OCI-LY1 (cell line): ENCODE measurements around the gene NTPCR.

Source experiments
- H2AFZ ChIP-seq: fragments of 200-600 bp; sonication (generic), shearing (Covaris generic); 2 replicates; pipeline ENCODE4 v1.6.0; 2014; ENCODE audit warnings: antibody characterized with exemption, mild to moderate bottlenecking, low read length
- H3F3A ChIP-seq: fragments of 200-600 bp; sonication (generic), shearing (Covaris generic); 2 replicates; pipeline ENCODE4 v1.6.0; 2014; ENCODE audit warnings: mild to moderate bottlenecking, antibody characterized with exemption, low read length, moderate library complexity; ENCODE audit not compliant: insufficient read depth
- H3K27ac ChIP-seq: fragments of 200-600 bp; sonication (generic); 2 replicates; pipeline ENCODE4 v1.5.1; 2014; ENCODE audit warnings: low read length, mixed run types, mild to moderate bottlenecking, low read depth; ENCODE audit not compliant: poor library complexity, severe bottlenecking
- H3K27me3 ChIP-seq: fragments of 200-600 bp; sonication (generic); 2 replicates; pipeline ENCODE4 v1.6.0; 2014; ENCODE audit warnings: antibody characterized with exemption, mild to moderate bottlenecking, low read length, moderate library complexity; ENCODE audit not compliant: insufficient read depth
- H3K36me3 ChIP-seq: fragments of 200-600 bp; sonication (generic); 2 replicates; pipeline ENCODE4 v1.6.1; 2014; ENCODE audit warnings: mild to moderate bottlenecking, antibody characterized with exemption, low read length, moderate library complexity, mixed read lengths; ENCODE audit not compliant: insufficient read depth
- H3K4me1 ChIP-seq: fragments of 200-600 bp; sonication (generic); 2 replicates; pipeline ENCODE4 v1.5.1; 2014; ENCODE audit warnings: mild to moderate bottlenecking, low read length, moderate library complexity; ENCODE audit not compliant: insufficient read depth, severe bottlenecking
- H3K4me2 ChIP-seq: fragments of 200-600 bp; sonication (generic), shearing (Covaris generic); 2 replicates; pipeline ENCODE4 v1.6.1; 2014; ENCODE audit warnings: low read length
- H3K4me3 ChIP-seq: fragments of 200-600 bp; sonication (generic); 2 replicates; pipeline ENCODE4 v1.5.1; 2014; ENCODE audit warnings: low read length, low read depth, mild to moderate bottlenecking, mixed read lengths; ENCODE audit not compliant: poor library complexity, severe bottlenecking
- H3K79me2 ChIP-seq: fragments of 200-600 bp; shearing (Covaris generic); 2 replicates; pipeline ENCODE4 v1.6.1; 2016; ENCODE audit warnings: mixed run types, low read length, mixed read lengths; ENCODE audit not compliant: insufficient read depth
- H3K9ac ChIP-seq: fragments of 200-600 bp; sonication (generic), shearing (Covaris generic); 2 replicates; pipeline ENCODE4 v1.6.1; 2014; ENCODE audit warnings: mild to moderate bottlenecking, low read length, mixed read lengths
- H3K9me2 ChIP-seq: fragments of 200-600 bp; sonication (generic), shearing (Covaris generic); 2 replicates; pipeline ENCODE4 v1.6.1; 2014; ENCODE audit warnings: low read depth, mild to moderate bottlenecking, low read length, mixed read lengths
- H3K9me3 ChIP-seq: fragments of 200-600 bp; shearing (Covaris generic); 2 replicates; pipeline ENCODE4 v1.6.1; 2014; ENCODE audit warnings: low read length, mixed read lengths
- H4K20me1 ChIP-seq: fragments of 200-600 bp; sonication (generic), shearing (Covaris generic); 2 replicates; pipeline ENCODE4 v1.6.0; 2016; ENCODE audit warnings: mild to moderate bottlenecking, low read length; ENCODE audit not compliant: insufficient read depth
- CTCF ChIP-seq: fragments of 200-600 bp; sonication (generic), shearing (Covaris generic); IDR thresholded peaks from 2 replicates; pipeline ENCODE4 v1.5.1; 2017; ENCODE audit warnings: mild to moderate bottlenecking, antibody characterized with exemption, low read length, moderate library complexity, mixed read lengths
- EZH2 ChIP-seq: fragments of 200-600 bp; sonication (generic), shearing (Covaris generic); IDR thresholded peaks from 2 replicates; pipeline ENCODE4 v1.8.0; 2017; ENCODE audit warnings: borderline replicate concordance, mixed run types, mild to moderate bottlenecking, antibody characterized with exemption, low read length, moderate library complexity, mixed read lengths

The NTPCR gene

GRCh38 chr1:232985882-232986526 lies 35.6 kb downstream of the NTPCR start:
- no peaks in the 10 kb centered on the region for H3K27me3 ChIP-seq
- H4K20me1 ChIP-seq = no peaks in the 10 kb centered on the region
- H3F3A ChIP-seq = no peaks in the 10 kb centered on the region
- H3K9me3 ChIP-seq = no peaks in the 10 kb centered on the region
- H3K4me2 ChIP-seq = no peak overlapping the region
- no peak for TF ChIP-seq CTCF
- H2AFZ ChIP-seq = no peak overlapping the region
- H3K79me2 ChIP-seq = no peaks in the 10 kb centered on the region
- H3K27ac ChIP-seq = no peak overlapping the region
- no peak overlapping the region for H3K9ac ChIP-seq
- no peaks in the 10 kb centered on the region for H3K36me3 ChIP-seq
- no peaks in the 10 kb centered on the region for H3K4me1 ChIP-seq
- H3K9me2 ChIP-seq = no peaks in the 10 kb centered on the region
- no peak overlapping the region for H3K4me3 ChIP-seq

- H3F3A ChIP-seq = no peaks in the 10 kb centered on the region
- H2AFZ ChIP-seq = no peak overlapping the region
- H3K79me2 ChIP-seq = no peaks in the 10 kb centered on the region
- no peaks in the 10 kb centered on the region for H3K9me3 ChIP-seq
- H3K27ac ChIP-seq = no peak overlapping the region
- no peaks in the 10 kb centered on the region for H3K4me1 ChIP-seq
- H3K36me3 ChIP-seq = no peaks in the 10 kb centered on the region
- no peaks in the 10 kb centered on the region for H3K9me2 ChIP-seq
- H3K9ac ChIP-seq = no peak overlapping the region
- H3K4me3 ChIP-seq = no peak overlapping the region
- TF ChIP-seq EZH2 = no peak
- TF ChIP-seq CTCF = no peak
- no peaks in the 10 kb centered on the region for H3K27me3 ChIP-seq
- H3K4me2 ChIP-seq = no peak overlapping the region
- no peaks in the 10 kb centered on the region for H4K20me1 ChIP-seq
Measured at GRCh38 chr1:232986527-232986922, 36.1 kb downstream of the NTPCR start.

- H3K27ac ChIP-seq = no peak overlapping the region
- no peaks in the 10 kb centered on the region for H3K36me3 ChIP-seq
- H3K9me2 ChIP-seq = no peaks in the 10 kb centered on the region
- H3K9me3 ChIP-seq = no peaks in the 10 kb centered on the region
- H3F3A ChIP-seq = no peaks in the 10 kb centered on the region
- no peaks in the 10 kb centered on the region for H4K20me1 ChIP-seq
- H3K27me3 ChIP-seq = no peaks in the 10 kb centered on the region
- no peaks in the 10 kb centered on the region for H3K79me2 ChIP-seq
- H2AFZ ChIP-seq = no peak overlapping the region
- H3K4me2 ChIP-seq = no peak overlapping the region
- H3K4me3 ChIP-seq = no peak overlapping the region
- TF ChIP-seq CTCF = no peak
- TF ChIP-seq EZH2 = no peak
- no peaks in the 10 kb centered on the region for H3K4me1 ChIP-seq
- H3K9ac ChIP-seq = no peak overlapping the region
Measured at GRCh38 chr1:232987046-232987773, 36.8 kb downstream of the NTPCR start.
